Fibroblast of lung (primary cell): Measurements from ENCODE around the gene CAMTA1.

Experiments used
- EZH2 ChIP-seq: IDR thresholded peaks from 2 replicates; pipeline ENCODE4 v1.5.1; 2012; ENCODE audit warnings: low read length, control low read depth, mild to moderate bottlenecking; ENCODE audit errors: missing control alignments
- TF ChIP-seq, protein P1 (sequence below), 2 donors: IDR thresholded peaks in 1 of 2; conservative IDR thresholded peaks in 1 of 2; 1 replicate in 1 of 2; 2 replicates in 1 of 2; pipeline ENCODE4 v1.5.1; 2011 to 2012; ENCODE audit warnings: low read length in 2 of 2, control low read depth in 1 of 2, inconsistent platforms in 1 of 2, low read depth in 1 of 2, mild to moderate bottlenecking in 1 of 2

DNA sequence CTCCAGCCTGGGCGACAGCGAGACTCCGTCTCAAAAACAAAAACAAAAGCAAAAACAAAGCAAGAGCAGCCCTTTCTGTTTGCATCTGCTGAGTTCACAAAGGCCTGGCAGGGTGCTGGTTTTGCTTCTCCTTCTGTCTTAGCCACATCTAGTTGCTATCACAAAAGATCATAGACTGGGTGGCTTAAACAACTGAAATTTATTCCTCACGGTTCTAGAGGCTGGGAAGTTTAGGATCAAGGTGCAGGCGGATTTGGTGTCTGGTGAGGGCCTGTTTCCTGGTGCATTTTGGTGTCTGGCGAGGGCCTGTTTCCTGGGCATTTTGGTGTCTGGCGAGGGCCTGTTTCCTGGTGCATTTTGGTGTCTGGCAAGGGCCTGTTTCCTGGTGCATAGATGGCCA, 471.3 kb downstream of the CAMTA1 start:
- TF ChIP-seq, protein P1, sequence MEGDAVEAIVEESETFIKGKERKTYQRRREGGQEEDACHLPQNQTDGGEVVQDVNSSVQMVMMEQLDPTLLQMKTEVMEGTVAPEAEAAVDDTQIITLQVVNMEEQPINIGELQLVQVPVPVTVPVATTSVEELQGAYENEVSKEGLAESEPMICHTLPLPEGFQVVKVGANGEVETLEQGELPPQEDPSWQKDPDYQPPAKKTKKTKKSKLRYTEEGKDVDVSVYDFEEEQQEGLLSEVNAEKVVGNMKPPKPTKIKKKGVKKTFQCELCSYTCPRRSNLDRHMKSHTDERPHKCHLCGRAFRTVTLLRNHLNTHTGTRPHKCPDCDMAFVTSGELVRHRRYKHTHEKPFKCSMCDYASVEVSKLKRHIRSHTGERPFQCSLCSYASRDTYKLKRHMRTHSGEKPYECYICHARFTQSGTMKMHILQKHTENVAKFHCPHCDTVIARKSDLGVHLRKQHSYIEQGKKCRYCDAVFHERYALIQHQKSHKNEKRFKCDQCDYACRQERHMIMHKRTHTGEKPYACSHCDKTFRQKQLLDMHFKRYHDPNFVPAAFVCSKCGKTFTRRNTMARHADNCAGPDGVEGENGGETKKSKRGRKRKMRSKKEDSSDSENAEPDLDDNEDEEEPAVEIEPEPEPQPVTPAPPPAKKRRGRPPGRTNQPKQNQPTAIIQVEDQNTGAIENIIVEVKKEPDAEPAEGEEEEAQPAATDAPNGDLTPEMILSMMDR (conservative IDR thresholded peaks at IDR 0.05 in 1 of 2, IDR thresholded peaks at IDR 0.05 in 1 of 2; ENCODE audit: low read depth in 1 of 2, low read length in 2 of 2), result no peak
- TF ChIP-seq EZH2, result no peak
